IPS-11a (cell line): ENCODE data around the gene SIGMAR1.

Experiments
- H3K4me3 ChIP-seq: one replicate; pipeline ENCODE4 v1.5.1; 2013; ENCODE audit warnings: low read depth, low read length, control low read depth

Gene SIGMAR1

GRCh38 chr9:34606190-34606589 lies 31.4 kb downstream of the SIGMAR1 start:
- no peak overlapping the region for H3K4me3 ChIP-seq

- H3K4me3 ChIP-seq = no peak overlapping the region
These were observed 33.9 kb downstream of the SIGMAR1 start for GRCh38 chr9:34603610-34604231.

DNA sequence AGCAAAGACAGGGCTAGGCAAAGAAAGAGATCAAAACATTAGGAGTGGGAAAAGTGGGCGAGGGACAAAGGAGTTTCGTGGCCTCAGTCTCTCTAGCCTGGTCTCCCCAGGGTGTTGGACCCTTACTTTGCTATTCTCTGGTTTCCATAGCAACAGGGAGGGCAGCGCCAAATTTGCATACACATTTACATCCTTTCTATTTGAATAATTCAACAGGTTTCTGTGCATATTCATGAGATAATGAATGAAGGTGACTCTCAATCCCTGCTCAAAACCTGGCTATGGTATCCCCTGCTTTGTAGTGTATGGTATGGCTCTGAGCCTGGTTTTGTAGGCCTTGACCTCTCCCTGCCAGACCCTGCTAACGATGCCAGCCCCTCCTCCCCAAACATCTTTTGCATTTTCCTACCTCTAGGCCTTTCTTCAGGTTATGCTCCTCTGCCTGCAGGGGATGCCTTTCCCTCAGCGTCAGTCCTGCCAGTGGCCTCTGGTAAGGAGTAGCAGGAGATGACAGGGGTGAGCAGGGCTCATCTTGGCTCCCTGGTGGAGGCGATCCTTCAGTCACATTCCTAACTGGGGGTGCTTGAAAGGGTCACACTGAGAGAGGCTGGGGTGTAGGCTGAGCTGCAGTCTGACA lies 35.5 kb downstream of the SIGMAR1 start:
- no peak overlapping the region for H3K4me3 ChIP-seq

DNA sequence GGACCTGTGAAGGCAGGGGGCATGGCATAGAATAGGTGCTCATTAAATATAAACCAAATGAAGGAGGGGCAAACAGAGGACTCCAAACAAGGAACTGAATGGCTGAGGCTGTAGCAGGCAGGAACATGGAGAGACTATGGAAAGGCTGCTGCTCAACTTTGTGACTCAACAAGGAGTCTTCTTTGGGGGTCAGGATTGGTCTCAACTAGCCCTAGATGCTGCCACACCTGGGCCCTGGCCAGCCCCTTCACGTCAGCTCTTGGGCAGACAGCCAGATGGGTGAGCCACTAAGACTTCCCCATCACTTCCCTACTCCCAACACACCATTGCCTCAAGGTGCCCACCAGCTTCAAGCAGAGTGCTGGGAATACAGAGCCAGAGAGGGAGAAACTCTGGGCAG lies 36.7 kb downstream of the SIGMAR1 start:
- H3K4me3 ChIP-seq = no peak overlapping the region

- no peak overlapping the region for H3K4me3 ChIP-seq
These were observed 38.0 kb downstream of the SIGMAR1 start for GRCh38 chr9:34599546-34599945.

DNA sequence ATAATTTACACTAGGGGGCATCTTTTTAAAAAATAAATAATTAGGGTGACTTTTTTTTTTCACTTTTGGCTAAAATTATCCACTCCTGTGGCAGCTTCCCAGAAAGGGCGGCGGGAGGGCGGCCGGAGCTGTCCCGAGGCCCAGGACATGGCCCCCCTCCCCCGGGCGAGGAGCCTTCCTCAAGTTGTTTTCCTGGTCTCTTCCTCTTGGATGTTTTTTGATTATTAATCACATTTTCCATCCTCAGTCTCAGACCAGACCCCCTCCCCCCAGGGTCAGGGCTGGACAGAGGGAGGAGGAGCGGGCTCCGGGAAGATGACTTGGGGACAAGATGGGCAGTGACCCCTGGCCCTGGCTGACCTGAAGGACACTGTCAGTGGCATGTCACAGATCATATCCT lies 43.4 kb downstream of the SIGMAR1 start:
- no peak overlapping the region for H3K4me3 ChIP-seq

DNA sequence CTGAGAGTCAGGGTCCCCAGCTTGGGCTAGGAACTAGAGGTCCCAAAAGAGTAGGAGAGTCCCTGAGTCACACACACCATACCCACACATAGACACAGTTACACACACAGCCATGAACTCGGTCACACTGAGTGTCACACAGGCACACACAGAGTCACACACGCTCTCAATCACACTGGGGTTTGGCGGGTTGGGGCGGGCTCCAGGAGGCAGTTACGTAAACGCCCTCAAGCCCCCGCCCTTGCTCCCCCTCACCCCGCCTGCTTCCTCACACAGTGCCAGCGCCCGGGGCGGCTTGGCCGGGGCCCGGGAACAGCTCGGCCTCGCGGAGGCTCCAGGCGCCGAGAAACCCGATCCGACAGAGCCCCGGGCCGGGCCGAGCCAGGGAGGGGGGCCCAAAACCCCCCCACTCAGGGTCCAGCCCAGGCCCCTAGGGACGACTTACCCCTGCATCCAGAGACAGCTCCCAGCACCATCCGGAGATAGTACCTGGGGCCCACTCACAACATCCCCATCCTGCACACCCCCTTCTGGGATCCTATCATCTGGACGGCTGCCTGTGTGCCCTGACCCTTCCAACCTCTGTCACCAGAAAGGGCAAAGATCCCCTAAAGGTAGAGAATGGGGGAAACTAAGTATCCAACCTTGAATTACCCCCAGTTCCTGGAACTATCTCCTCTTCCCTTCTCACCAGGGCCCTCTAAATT lies 44.5 kb downstream of the SIGMAR1 start:
- peak overlapping the region; percentile 13 for H3K4me3 ChIP-seq

GRCh38 chr9:34591917-34592866 lies 45.4 kb downstream of the SIGMAR1 start:
- no peak overlapping the region for H3K4me3 ChIP-seq

DNA sequence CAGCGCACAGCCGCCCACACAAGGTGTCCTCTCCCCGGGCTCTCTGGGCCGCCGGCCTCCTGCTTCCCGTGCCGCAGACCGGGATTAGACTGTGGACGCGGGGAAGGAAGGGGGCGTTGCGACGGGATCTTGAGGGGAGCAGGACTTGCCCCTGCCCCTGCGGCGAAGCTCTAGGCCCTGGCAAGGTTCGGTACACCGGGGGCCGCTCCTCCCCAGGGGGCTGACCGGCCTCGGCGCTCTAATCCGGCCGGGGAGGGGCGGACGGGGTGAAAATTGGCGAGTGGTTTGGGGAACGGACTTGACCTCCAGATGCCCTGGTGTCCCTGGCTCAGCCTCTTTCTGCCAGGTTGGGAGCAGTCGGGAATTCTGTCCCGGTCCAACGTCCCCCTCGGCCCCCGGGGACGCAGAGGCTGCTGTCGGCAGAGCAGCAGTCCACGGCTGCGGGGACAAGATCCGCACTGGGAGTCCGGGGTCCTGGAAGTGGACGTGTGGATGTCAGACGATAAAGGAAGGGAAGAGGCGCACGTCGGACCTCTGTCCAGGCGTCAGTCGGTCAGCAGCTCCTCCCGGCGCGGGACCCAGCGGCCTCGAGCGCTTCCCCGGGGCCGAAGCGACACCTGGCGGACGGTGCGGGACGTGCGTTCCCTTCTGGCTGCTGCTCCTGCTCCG lies 46.2 kb downstream of the SIGMAR1 start:
- H3K4me3 ChIP-seq = no peak overlapping the region

DNA sequence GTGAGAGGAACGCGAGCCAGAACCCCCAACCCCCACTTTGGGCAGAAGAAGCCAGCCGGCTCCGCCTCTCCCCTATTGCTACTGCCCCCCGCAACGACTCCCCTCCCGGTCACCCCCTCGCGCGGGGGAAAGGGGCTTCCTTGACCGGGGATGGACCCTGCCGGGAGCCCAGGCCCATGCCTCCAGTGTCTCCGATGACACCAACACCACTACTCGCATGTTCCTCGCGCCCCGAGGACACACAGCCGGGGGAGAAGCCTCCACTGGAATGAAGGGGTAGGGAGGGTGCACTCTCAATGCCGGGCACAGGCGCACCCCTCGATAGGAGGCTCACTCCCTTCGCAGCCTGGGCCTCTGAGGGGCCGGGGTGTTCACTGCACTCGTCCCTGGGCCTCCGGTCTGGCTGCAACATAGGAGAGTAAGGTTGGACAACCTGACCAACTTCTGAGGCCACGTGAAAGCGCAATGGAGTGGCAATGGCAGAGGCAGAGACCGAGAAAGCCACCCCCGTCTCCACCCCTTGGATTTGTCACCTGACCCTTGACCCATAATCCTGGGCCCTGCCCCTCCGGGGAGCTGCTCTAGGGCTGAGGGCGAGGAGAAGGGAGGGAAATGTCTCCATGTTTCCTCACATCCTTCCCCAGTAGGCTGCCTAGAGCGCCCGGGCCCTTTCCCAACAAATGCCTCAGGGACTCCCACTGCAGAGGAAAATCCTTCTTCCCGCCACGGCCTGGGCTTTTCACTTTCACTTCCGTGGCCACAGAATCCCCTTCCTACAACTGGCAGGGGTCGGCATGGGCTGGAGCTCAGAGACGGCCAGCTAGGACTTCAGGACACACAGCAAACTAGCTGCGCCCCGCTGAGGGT lies 47.0 kb downstream of the SIGMAR1 start:
- H3K4me3 ChIP-seq = peak overlapping the region; percentile 56

DNA sequence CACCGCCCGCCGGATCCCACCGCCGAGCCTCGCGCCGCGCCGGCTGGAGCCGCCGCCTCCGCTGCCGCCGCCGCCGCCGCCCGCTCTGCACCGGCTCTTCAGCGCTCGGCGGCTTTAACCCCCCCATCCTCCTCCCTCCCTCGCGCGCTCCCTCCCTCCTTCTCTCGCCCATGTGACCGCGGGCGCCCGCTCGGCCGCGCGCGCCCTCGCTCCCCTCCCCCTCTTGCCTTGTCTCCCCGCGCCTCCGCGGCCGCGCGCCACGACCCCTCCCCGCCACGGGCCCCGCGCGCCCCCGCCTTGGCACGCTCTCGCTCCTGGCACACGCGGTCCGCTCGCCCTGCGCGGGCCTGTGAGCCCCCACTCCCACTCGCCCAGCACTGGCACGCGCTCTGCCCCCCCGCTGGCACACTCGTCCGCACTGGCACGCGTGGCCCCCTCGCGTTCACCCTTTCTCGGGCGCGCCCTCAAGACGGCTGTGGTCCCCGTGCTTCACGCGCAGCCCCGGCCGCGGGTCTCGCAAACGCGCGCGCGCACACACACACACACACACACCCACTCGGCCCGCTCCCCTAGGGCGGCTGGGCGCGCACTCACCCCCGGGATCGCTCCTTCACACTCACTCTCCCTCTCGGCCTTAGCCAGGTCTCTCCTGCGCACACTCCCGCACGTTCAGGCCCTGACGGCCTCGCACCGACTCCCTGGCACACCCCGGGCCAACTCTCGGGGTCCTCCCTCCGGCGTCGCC lies 47.8 kb downstream of the SIGMAR1 start, which contains the start of gene CNTFR:
TSS of gene CNTFR (minus strand) at position 89 of the 745 bp plus-strand sequence. CDS start 20,743 bp downstream, outside the sequence.
- peak within 1 kb of the TSS; percentile 56 for H3K4me3 ChIP-seq

DNA sequence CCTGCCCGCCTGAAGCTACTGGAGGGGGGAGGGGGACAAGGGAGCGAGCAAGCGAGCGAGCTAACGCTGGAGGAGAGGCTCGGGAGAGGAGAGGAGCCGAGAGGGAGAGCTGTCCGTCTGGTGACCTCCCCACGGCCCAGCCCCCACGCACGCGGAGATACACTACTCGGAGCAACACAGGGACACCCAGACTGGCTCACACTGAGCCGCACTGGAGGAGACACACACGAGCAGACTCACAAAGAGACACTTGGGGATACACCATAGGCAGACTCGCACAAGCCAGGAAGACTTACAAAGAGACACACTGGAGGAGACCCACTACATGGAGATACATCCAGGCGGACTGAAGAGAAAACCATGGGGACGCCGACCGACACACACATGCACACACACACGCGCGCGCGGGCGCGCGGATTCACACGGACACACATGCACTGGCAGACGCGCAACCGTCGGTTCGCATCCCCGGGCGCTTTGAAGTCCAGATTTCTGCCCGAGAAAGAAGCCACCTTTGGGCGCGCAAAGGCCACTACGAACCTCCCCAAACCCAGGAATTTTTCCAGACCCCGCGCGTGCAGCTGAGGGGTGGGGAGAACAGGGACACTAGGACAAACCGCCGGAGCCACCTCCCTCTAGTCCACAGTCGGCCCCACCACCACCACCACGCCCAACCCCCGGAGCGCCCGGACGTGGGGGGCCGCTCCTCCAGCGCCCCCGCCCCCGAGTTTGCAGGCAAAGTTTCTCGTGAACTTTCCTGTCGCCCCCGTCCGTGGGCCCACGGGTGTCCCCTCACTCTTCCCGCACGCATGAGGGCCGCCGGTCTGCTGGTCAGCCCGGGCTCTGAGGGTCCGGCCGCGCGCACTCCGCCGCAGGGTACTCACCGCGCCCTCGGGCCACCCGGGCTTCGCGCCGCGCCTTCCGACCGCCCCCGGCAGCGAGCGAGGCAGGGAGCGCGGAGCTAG lies 48.6 kb downstream of the SIGMAR1 start:
- peak overlapping the region; percentile 56 for H3K4me3 ChIP-seq

DNA sequence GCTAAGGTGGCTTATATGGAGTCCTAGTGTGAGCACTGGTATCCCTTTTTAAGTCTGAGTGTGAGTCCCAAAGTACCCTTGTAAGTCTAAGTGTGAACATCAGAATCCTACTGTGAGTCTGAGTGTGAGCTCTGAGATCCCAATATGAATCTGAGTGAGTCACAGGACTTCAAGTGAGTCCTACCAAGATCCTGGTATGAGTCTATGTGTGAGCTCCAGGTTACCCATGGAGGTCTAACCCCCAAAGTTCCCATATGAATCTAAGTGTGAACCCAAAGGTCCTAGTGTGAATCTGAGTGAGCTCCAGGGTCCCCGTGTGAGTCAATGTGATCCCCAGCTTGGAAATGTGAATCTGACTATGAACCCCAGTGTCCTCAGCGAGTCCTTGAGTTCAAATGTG lies 50.3 kb downstream of the SIGMAR1 start:
- no peak overlapping the region for H3K4me3 ChIP-seq

DNA sequence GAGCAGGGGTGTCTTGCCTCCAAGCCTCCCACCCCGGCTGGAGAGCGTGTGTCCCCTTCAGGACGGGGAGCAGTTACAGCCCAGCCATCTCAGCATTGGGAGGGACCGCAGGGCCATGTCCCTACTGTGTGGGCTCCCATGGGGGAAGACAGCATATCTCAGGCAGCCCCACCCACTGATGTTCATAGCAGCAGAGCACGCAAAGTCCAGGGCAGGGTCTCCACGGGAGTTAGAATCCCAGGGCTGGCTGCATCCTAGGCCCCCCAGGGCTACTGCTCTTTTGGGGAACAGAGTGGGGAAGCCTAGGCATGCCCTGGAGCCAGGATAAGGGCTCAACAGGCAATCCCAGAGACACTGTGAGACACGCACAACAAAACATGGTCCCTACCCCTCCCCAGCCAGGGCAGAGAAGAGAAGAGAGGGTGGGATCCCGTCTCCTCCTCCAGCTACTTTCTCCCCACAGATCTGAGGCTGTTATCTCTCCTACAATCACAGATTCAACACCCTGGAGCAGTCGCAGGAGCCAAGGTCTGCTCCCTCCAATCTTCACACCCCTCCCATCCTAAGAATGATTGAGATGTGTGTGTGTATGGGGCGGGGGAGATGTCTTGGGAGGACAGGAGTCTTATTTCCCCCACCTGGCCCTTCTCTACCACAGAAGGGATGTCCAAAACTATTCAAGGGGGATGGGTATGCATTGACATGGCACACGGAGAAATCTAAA lies 51.5 kb downstream of the SIGMAR1 start:
- no peak overlapping the region for H3K4me3 ChIP-seq

- H3K4me3 ChIP-seq = no peak overlapping the region
These were observed 52.6 kb downstream of the SIGMAR1 start for GRCh38 chr9:34584970-34585369.
